ENCODE data around the gene HS1BP3. TPM values are rescaled to one million over a fixed set of nuclear protein-coding genes. Genes with fewer than 3 reads are reported as not detected.

HS1BP3 gene
- total RNA-seq, 1 donor from 2014 or later = 21.0 TPM

DNA sequence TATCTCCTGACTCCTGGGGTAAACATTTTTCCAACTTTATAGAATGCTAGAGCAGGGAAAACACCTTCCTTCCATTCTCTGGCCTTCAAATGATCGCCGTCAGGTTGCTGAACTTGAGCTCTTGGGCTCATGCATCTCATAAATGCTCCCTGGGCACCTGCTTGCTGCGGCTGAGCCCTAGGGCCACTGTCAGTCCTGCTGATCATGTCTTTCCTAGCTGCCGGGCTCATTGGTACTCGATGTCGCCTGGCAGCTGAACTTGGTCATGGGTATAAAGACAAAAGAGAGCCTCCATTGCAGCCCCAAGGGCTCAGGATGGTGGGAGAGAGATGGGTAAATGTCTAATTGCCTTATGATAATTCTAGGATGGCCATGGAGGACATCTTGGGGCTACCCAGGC, 80.6 kb downstream of the HS1BP3 start:
- Mint-ChIP-seq H3K4me3 (ENCODE audit: unreplicated experiment) (no peak overlapping the region), H3K27ac (ENCODE audit: unreplicated experiment) (no peak overlapping the region)

DNA sequence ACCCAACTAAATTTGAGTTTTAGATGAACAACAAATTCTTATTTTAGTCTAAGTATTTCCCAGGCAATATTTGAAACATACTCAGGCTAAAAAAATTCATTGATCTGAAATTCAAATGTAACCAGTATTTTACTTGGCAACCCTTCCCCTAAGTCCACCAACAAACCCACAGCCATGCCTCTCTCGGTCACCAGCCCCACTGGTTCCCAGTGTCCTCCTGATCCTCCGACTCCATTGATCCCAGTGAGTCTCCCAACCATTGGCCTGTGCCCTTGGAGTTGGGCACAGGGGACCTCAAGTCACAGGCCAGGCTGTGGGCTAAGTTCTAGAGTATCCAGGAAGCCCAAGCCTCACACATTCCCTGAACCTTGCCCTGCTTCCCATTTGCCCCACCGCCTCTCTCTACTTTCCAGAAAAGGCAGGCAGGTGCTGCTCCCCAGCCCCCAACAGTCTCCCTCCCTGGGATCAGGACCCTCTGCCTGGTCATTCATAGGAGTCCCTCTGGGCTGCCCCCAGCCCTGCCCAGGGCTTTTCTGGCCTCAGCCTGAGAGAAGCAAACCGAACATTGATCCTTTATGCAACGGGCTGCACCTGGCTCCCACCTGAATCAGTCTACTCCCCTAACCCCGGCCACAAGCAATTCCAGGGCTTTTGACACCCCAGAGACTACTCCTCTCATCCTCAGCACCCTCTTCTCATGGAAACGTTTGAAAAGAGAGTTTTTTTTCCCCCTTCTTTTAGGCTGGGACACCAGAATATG, 81.3 kb downstream of the HS1BP3 start:
- H2AFZ ChIP-seq (ENCODE audit: low read depth, low read length) = no peak overlapping the region
- H3K9me3 ChIP-seq (ENCODE audit: insufficient read depth, low read depth, low read length) = no peaks in the 10 kb centered on the region
- TF ChIP-seq, protein P1, sequence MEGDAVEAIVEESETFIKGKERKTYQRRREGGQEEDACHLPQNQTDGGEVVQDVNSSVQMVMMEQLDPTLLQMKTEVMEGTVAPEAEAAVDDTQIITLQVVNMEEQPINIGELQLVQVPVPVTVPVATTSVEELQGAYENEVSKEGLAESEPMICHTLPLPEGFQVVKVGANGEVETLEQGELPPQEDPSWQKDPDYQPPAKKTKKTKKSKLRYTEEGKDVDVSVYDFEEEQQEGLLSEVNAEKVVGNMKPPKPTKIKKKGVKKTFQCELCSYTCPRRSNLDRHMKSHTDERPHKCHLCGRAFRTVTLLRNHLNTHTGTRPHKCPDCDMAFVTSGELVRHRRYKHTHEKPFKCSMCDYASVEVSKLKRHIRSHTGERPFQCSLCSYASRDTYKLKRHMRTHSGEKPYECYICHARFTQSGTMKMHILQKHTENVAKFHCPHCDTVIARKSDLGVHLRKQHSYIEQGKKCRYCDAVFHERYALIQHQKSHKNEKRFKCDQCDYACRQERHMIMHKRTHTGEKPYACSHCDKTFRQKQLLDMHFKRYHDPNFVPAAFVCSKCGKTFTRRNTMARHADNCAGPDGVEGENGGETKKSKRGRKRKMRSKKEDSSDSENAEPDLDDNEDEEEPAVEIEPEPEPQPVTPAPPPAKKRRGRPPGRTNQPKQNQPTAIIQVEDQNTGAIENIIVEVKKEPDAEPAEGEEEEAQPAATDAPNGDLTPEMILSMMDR (IDR thresholded peaks at IDR 0.05; ENCODE audit: insufficient read depth, low read depth, low read length) = no peak
- TF ChIP-seq EZH2 (IDR thresholded peaks at IDR 0.05; ENCODE audit: insufficient read depth, low read length) = no peak
- Mint-ChIP-seq H3K4me1 (ENCODE audit: low read depth, unreplicated experiment) (peaks cover 43% of the 10 kb centered on the region), H3K9me3 (ENCODE audit: unreplicated experiment) (no peaks in the 10 kb centered on the region), H3K27me3 (ENCODE audit: low read depth, unreplicated experiment) (peaks cover 2% of the 10 kb centered on the region), H3K27ac (ENCODE audit: unreplicated experiment) (peak overlapping the region; percentile 87), H3K4me3 (ENCODE audit: unreplicated experiment) (peak overlapping the region; percentile 45), H3K36me3 (ENCODE audit: low read depth, unreplicated experiment) (no peaks in the 10 kb centered on the region)
- no peaks in the 10 kb centered on the region for H3K79me2 ChIP-seq (ENCODE audit: insufficient read depth, low read length)
- no peaks in the 10 kb centered on the region for H4K20me1 ChIP-seq (ENCODE audit: insufficient read depth, low read length)
- no peaks in the 10 kb centered on the region for H3K27me3 ChIP-seq (ENCODE audit: insufficient read depth, low read length)
- H3K36me3 ChIP-seq (ENCODE audit: insufficient read depth, low read length) = no peaks in the 10 kb centered on the region
- no peak overlapping the region for H3K4me2 ChIP-seq (ENCODE audit: low read length)
- H3K9ac ChIP-seq (ENCODE audit: low read length) = peak overlapping the region; percentile 48
- FAIRE-seq = no peak
- DNase-seq (ENCODE audit: low read depth) = no peak
- no peak overlapping the region for H3K4me3 ChIP-seq (ENCODE audit: insufficient read depth, low read depth, low read length)
- peaks cover 33% of the 10 kb centered on the region for H3K4me1 ChIP-seq (ENCODE audit: insufficient read depth, low read length)
- peak overlapping the region; percentile 58 for H3K27ac ChIP-seq (ENCODE audit: low read depth, low read length)

More for the DNA sequence above, 80.6 kb downstream of the HS1BP3 start:
- Histone ChIP-seq H3K4me3 (ENCODE audit: insufficient read depth, low read depth, low read length) (no peak overlapping the region), H4K20me1 (ENCODE audit: insufficient read depth, low read length) (no peaks in the 10 kb centered on the region), H3K27ac (ENCODE audit: low read depth, low read length) (no peak overlapping the region), H3K9me3 (ENCODE audit: insufficient read depth, low read depth, low read length) (no peaks in the 10 kb centered on the region), H3K4me2 (ENCODE audit: low read length) (no peak overlapping the region), H3K9ac (ENCODE audit: low read length) (no peak overlapping the region), H2AFZ (ENCODE audit: low read depth, low read length) (no peak overlapping the region), H3K79me2 (ENCODE audit: insufficient read depth, low read length) (no peaks in the 10 kb centered on the region), H3K4me1 (ENCODE audit: insufficient read depth, low read length) (peaks cover 37% of the 10 kb centered on the region), H3K27me3 (ENCODE audit: insufficient read depth, low read length) (no peaks in the 10 kb centered on the region), H3K36me3 (ENCODE audit: insufficient read depth, low read length) (no peaks in the 10 kb centered on the region)
- DNase-seq (ENCODE audit: low read depth) = no peak
- TF ChIP-seq, protein P1 (IDR thresholded peaks at IDR 0.05; ENCODE audit: insufficient read depth, low read depth, low read length) = no peak
- TF ChIP-seq EZH2 (IDR thresholded peaks at IDR 0.05; ENCODE audit: insufficient read depth, low read length) = no peak
- Mint-ChIP-seq H3K27me3 (ENCODE audit: low read depth, unreplicated experiment) (peaks cover 2% of the 10 kb centered on the region), H3K36me3 (ENCODE audit: low read depth, unreplicated experiment) (no peaks in the 10 kb centered on the region), H3K4me1 (ENCODE audit: low read depth, unreplicated experiment) (peaks cover 43% of the 10 kb centered on the region), H3K9me3 (ENCODE audit: unreplicated experiment) (no peaks in the 10 kb centered on the region)
- FAIRE-seq = no peak

Data from astrocyte (in vitro differentiated cells and primary cell).